Suprapubic skin (tissue), 4 donors: ENCODE data around the gene LRRC10B.

Experiments used
- EP300 ChIP-seq: sonication (generic); formaldehyde crosslinking; IDR thresholded peaks from one replicate; pipeline ENCODE4 v1.6.1; 2017; ENCODE audit warnings: antibody characterized with exemption
- POLR2A ChIP-seq, 2 donors: fragments of 450-650 bp; IDR thresholded peaks; one replicate each; pipeline ENCODE4 v1.6.1; 2017; ENCODE audit warnings: antibody characterized with exemption in 2 of 2, mild to moderate bottlenecking in 2 of 2, moderate library complexity in 2 of 2
- POLR2AphosphoS5 ChIP-seq, 3 donors: sonication (generic); formaldehyde crosslinking; IDR thresholded peaks; one replicate each; pipeline ENCODE4 v1.6.1; 2017; ENCODE audit warnings: antibody characterized with exemption in 3 of 3
- TF ChIP-seq, protein P1 (sequence below), 2 donors: fragments of 200-600 bp in 1 of 2; fragments of 450-650 bp in 1 of 2; sonication (generic) in 1 of 2; IDR thresholded peaks; one replicate each; pipeline ENCODE4 v1.5.1; 2016 to 2019; ENCODE audit warnings: antibody characterized with exemption in 2 of 2, mild to moderate bottlenecking in 1 of 2, moderate library complexity in 1 of 2

DNA sequence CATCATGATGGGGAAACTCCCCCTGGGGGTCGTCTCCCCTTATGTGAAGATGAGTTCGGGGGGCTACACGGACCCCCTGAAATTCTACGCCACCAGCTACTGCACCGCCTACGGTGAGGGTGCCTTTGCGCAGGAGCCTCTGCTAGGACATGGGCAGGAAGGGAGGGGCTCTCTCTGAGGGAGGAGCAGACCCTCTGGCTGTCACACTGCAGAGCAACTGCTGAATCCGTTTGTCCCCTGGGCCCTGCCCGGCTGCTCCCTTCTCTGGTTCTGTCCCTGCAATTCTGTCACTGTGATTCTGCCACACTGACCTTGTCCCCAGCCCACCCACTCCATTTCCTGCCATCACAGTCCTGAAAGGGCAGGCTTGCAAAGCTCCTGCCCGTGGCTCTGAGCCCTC, 26.7 kb upstream of the LRRC10B start:
- TF ChIP-seq, protein P1, sequence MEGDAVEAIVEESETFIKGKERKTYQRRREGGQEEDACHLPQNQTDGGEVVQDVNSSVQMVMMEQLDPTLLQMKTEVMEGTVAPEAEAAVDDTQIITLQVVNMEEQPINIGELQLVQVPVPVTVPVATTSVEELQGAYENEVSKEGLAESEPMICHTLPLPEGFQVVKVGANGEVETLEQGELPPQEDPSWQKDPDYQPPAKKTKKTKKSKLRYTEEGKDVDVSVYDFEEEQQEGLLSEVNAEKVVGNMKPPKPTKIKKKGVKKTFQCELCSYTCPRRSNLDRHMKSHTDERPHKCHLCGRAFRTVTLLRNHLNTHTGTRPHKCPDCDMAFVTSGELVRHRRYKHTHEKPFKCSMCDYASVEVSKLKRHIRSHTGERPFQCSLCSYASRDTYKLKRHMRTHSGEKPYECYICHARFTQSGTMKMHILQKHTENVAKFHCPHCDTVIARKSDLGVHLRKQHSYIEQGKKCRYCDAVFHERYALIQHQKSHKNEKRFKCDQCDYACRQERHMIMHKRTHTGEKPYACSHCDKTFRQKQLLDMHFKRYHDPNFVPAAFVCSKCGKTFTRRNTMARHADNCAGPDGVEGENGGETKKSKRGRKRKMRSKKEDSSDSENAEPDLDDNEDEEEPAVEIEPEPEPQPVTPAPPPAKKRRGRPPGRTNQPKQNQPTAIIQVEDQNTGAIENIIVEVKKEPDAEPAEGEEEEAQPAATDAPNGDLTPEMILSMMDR (IDR thresholded peaks at IDR 0.05): no peak
- TF ChIP-seq EP300 (no peak), POLR2A (IDR thresholded peaks at IDR 0.05) (no peak), POLR2AphosphoS5 (IDR thresholded peaks at IDR 0.05) (no peak)
